ENCODE results near the gene PDE10A.

The PDE10A gene

GRCh38 chr6:165617528-165617927 lies 45.5 kb downstream of the PDE10A start:
- ATAC-seq, result no peak
- TF ChIP-seq POU6F1 (CRISPR knock-in tag; IDR thresholded peaks at IDR 0.05; ENCODE audit: borderline replicate concordance, low read depth), result no peak
- no peak for TF ChIP-seq OSR1 (CRISPR knock-in tag; IDR thresholded peaks at IDR 0.05)
- no peak for TF ChIP-seq CSDC2 (CRISPR knock-in tag; IDR thresholded peaks at IDR 0.05)
- no peak for TF ChIP-seq ZNF70 (CRISPR knock-in tag; IDR thresholded peaks at IDR 0.05)
- TF ChIP-seq ISL1 (CRISPR knock-in tag; IDR thresholded peaks at IDR 0.05), result no peak
- TF ChIP-seq CSRNP3 (CRISPR knock-in tag; IDR thresholded peaks at IDR 0.05), result no peak
- no peak for TF ChIP-seq PPARA (CRISPR knock-in tag; IDR thresholded peaks at IDR 0.05; ENCODE audit: borderline replicate concordance)
- TF ChIP-seq RARB (CRISPR knock-in tag; IDR thresholded peaks at IDR 0.05), result no peak
- no peak for TF ChIP-seq TSHZ2 (CRISPR knock-in tag; IDR thresholded peaks at IDR 0.05)
- TF ChIP-seq ZNF565 (CRISPR knock-in tag; conservative IDR thresholded peaks at IDR 0.05; ENCODE audit: low read depth), result no peak

- TF ChIP-seq OSR1 (CRISPR knock-in tag; IDR thresholded peaks at IDR 0.05) (no peak), GLIS3 (CRISPR knock-in tag; IDR thresholded peaks at IDR 0.05) (no peak), ESRRG (CRISPR knock-in tag; IDR thresholded peaks at IDR 0.05) (no peak)
- ATAC-seq, result no peak
Observed at GRCh38 chr6:165616116-165616515, 46.9 kb downstream of the PDE10A start.

- TF ChIP-seq PPARA (CRISPR knock-in tag; IDR thresholded peaks at IDR 0.05; ENCODE audit: borderline replicate concordance) (no peak), CSDC2 (CRISPR knock-in tag; IDR thresholded peaks at IDR 0.05) (no peak), OSR1 (CRISPR knock-in tag; IDR thresholded peaks at IDR 0.05) (no peak), ZNF565 (CRISPR knock-in tag; conservative IDR thresholded peaks at IDR 0.05; ENCODE audit: low read depth) (no peak), TOX (CRISPR knock-in tag; IDR thresholded peaks at IDR 0.05; ENCODE audit: borderline replicate concordance) (no peak), ZC3H10 (CRISPR knock-in tag; IDR thresholded peaks at IDR 0.05) (no peak), ISL1 (CRISPR knock-in tag; IDR thresholded peaks at IDR 0.05) (no peak), ARNTL (CRISPR knock-in tag; IDR thresholded peaks at IDR 0.05; ENCODE audit: borderline replicate concordance, low read depth) (no peak), ZFP3 (CRISPR knock-in tag; IDR thresholded peaks at IDR 0.05) (no peak), CREB5 (CRISPR knock-in tag; IDR thresholded peaks at IDR 0.05; ENCODE audit: low read depth) (no peak), TCF4 (CRISPR knock-in tag; IDR thresholded peaks at IDR 0.05; ENCODE audit: borderline replicate concordance) (no peak), TSHZ2 (CRISPR knock-in tag; IDR thresholded peaks at IDR 0.05) (no peak), GLIS3 (CRISPR knock-in tag; IDR thresholded peaks at IDR 0.05) (no peak), BACH2 (CRISPR knock-in tag; IDR thresholded peaks at IDR 0.05; ENCODE audit: borderline replicate concordance) (no peak), ZNF8 (CRISPR knock-in tag; IDR thresholded peaks at IDR 0.05) (no peak), PATZ1 (CRISPR knock-in tag; IDR thresholded peaks at IDR 0.05; ENCODE audit: borderline replicate concordance) (no peak), CSRNP3 (CRISPR knock-in tag; IDR thresholded peaks at IDR 0.05) (no peak), ESRRG (CRISPR knock-in tag; IDR thresholded peaks at IDR 0.05) (no peak)
- no peak for ATAC-seq
Observed at GRCh38 chr6:165615636-165616035, 47.4 kb downstream of the PDE10A start.

Measured in SK-N-SH treated with all-trans-retinoic acid at 6 μM for 48 hours (cell line).